HG02642 (cell line): ENCODE measurements around the gene TUBA4B.
"Not testable (repeated sequence)": the region's sequence is repeated elsewhere in the genome, so short reads cannot be mapped to it uniquely, and the experiment has no call there.

Experiments used
- ATAC-seq: cut with Tn5 transposase; IDR thresholded peaks from one replicate; pipeline ENCODE4 v1.9.1; 2021; ENCODE audit warnings: mild to moderate bottlenecking; ENCODE audit not compliant: unreplicated experiment, poor library complexity

The TUBA4B gene

GRCh38 chr2:219246559-219246958 lies 6.5 kb upstream of the TUBA4B start:
- ATAC-seq, result no peak

GRCh38 chr2:219247678-219248642 lies 5.1 kb upstream of the TUBA4B start:
- ATAC-seq, result no peak

- ATAC-seq, result no peak
These were observed 4.2 kb upstream of the TUBA4B start for GRCh38 chr2:219248845-219249202.

- ATAC-seq, result peak; percentile 42
These were observed 3.7 kb upstream of the TUBA4B start for GRCh38 chr2:219249203-219249980.

- no peak for ATAC-seq
These were observed 2.8 kb upstream of the TUBA4B start for GRCh38 chr2:219250049-219250781.

- ATAC-seq, result no peak
These were observed 1.4 kb upstream of the TUBA4B start for GRCh38 chr2:219251656-219252055.

GRCh38 chr2:219252084-219252483 lies 959 bp upstream of the TUBA4B start:
- ATAC-seq, result no peak

GRCh38 chr2:219252570-219252899 lies 508 bp upstream of the TUBA4B start:
- no peak for ATAC-seq

GRCh38 chr2:219253753-219254589 lies 928 bp downstream of the TUBA4B start, which contains the start of gene TUBA4A:
TSS of gene TUBA4A (minus strand) at chr2:219253918. CDS start at chr2:219253858, 60 bp downstream.
- peak; percentile 59 for ATAC-seq

GRCh38 chr2:219254590-219255201 lies 1.7 kb downstream of the TUBA4B start:
- ATAC-seq, result peak; percentile 24

GRCh38 chr2:219258942-219259341 lies 5.9 kb downstream of the TUBA4B start:
- not testable (repeated sequence) for ATAC-seq

GRCh38 chr2:219261024-219261855 lies 8.2 kb downstream of the TUBA4B start:
- no peak for ATAC-seq

GRCh38 chr2:219266232-219266631 lies 13.2 kb downstream of the TUBA4B start:
- ATAC-seq, result no peak

- no peak for ATAC-seq
These were observed 13.8 kb downstream of the TUBA4B start for GRCh38 chr2:219266886-219267285.

GRCh38 chr2:219268294-219268693 lies 15.3 kb downstream of the TUBA4B start:
- ATAC-seq, result no peak

- no peak for ATAC-seq
These were observed 16.5 kb downstream of the TUBA4B start for GRCh38 chr2:219269362-219270054.

- no peak for ATAC-seq
These were observed 17.0 kb downstream of the TUBA4B start for GRCh38 chr2:219270055-219270372.

- ATAC-seq, result no peak
These were observed 18.0 kb downstream of the TUBA4B start for GRCh38 chr2:219271021-219271420.
